Stimulated activated naive CD8-positive, alpha-beta T cell treated with anti-CD3 and anti-CD28 coated beads, Interleukin-15, Interleukin-2, amounts not matched to agents 100 ng/mL and 50 ng/mL, for 24 hours (primary cell): ENCODE measurements around the gene ZNF414.

Experiments
- H3K27ac Mint-ChIP-seq: one replicate; pipeline ENCODE4 v1.8.0; 2021; ENCODE audit warnings: mild to moderate bottlenecking, mixed read lengths
- H3K27me3 Mint-ChIP-seq: one replicate; pipeline ENCODE4 v1.8.0; 2021; ENCODE audit warnings: mixed read lengths
- H3K36me3 Mint-ChIP-seq: one replicate; pipeline ENCODE4 v1.8.0; 2021; ENCODE audit warnings: low read depth, mixed read lengths
- H3K4me1 Mint-ChIP-seq: one replicate; pipeline ENCODE4 v1.8.0; 2021; ENCODE audit warnings: low read depth, mixed read lengths
- H3K4me3 Mint-ChIP-seq: one replicate; pipeline ENCODE4 v1.8.0; 2021; ENCODE audit warnings: mild to moderate bottlenecking, mixed read lengths
- H3K9me3 Mint-ChIP-seq: one replicate; pipeline ENCODE4 v1.8.0; 2021; ENCODE audit warnings: mixed read lengths

ZNF414 gene

DNA sequence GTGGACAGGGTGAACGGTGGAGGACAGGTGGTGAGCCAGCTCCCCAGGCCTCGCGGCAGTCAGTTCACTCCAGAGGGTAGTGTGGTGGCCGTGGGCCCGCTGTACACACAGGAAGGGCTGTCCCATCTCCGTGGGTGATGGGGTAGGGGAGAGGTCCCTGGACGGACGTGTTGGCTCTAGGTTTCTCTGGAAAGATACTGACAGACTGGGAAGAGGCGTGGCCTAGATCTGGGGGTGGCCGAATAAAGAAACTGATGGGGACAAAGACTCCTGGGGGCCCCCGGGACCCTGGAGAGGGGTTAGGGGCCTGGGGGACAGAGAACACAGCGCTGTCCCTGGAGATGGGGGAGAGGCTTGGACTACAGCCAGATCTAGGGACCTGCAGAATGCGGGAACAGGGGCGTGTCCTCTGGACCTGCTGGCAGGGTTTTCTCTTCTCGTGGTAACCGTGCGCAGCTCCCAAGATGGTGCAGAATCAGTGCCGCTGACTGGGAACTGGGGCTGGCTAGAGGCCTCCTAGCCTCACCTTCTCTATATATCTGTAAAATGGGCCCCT, 7.5 kb downstream of the ZNF414 start:
- no peaks in the 10 kb centered on the region for H3K27me3 Mint-ChIP-seq
- H3K9me3 Mint-ChIP-seq = no peaks in the 10 kb centered on the region
- H3K27ac Mint-ChIP-seq = peak overlapping the region; percentile 40
- H3K36me3 Mint-ChIP-seq = no peaks in the 10 kb centered on the region
- H3K4me3 Mint-ChIP-seq = peak overlapping the region; percentile 87
- H3K4me1 Mint-ChIP-seq = peaks cover 24% of the 10 kb centered on the region

DNA sequence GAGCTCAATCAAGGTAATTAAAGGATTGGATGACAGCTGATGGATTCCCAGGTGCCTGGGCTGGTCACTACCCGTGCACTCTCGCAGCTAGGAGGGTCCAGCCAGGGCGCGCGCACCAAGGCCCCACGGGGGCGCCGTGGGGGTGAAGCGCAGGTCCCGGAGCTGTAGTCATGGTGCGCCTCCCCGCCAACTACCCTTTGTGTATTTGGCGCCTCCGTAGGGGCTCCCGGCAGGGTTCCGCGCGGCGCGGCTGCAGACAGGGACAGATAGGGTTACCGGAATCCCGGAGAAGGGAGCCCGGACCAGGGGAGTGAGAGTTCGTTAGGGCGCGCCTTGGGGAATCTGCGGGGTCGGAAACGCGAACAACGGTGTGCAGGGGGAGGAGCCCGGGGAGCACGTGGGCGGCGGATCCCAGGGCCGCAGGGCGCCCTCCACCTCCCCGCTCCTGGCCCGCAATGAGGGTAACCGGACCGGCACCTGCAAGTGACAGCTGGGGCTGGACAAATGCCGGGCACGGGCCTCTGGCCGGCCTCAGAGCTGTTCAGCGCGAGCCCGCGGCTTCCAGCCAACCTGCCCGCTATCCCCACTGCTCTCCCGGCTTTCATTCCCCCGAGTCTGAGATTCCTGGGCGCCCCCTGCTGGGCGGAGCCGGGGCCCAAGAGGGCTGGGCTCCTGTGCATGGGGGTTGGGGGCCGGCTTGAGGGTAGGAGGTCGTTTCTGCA, 8.1 kb downstream of the ZNF414 start:
- H3K9me3 Mint-ChIP-seq = no peaks in the 10 kb centered on the region

DNA sequence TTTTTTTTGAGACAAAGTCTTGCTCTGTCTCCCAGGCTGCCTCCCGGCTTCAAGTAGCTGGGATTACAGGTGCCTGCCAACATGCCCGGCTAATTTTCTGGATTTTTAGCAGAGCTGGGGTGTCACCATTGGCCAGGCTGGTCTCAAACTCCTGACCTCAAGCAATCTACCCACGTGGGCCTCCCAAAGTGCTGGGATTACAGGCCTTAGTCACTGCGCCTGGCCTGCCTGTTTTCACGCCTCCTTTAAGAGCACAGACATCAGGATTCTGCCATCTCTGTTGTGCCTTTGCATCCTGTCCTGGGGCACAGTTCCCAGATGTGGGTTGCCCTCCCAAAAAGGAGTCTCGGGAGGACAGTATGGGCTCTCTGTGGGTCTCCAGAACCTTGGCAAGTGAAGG, 9.0 kb downstream of the ZNF414 start:
- Mint-ChIP-seq H3K9me3 (no peaks in the 10 kb centered on the region), H3K36me3 (no peaks in the 10 kb centered on the region), H3K4me3 (peak overlapping the region; percentile 60), H3K27ac (no peak overlapping the region), H3K27me3 (no peaks in the 10 kb centered on the region), H3K4me1 (peaks cover 24% of the 10 kb centered on the region)

More for the DNA sequence above, 8.1 kb downstream of the ZNF414 start:
- Mint-ChIP-seq H3K27ac (peak overlapping the region; percentile 40), H3K4me3 (peak overlapping the region; percentile 87), H3K36me3 (no peaks in the 10 kb centered on the region), H3K27me3 (no peaks in the 10 kb centered on the region), H3K4me1 (peaks cover 24% of the 10 kb centered on the region)

DNA sequence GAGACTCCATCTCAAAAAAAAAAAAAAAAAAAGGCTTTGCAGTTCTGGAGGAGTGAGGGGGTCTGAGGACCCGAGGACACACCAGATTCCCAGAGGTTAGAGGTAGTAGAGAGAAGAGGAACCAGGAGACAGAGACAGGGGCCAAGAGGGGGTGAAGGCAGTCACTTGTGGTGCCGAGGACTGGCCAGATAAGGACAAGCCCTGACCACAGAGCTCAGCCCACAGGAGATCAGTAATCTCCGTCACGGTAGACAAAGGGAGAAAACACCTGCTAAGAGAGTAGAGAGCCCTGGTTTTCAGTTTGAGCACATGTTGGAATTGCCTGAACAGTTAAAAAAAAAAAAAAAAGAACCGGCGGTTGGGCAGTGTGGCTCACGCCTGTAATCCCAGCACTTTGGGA, 9.8 kb downstream of the ZNF414 start:
- Mint-ChIP-seq H3K4me3 (no peak overlapping the region), H3K27me3 (no peaks in the 10 kb centered on the region), H3K27ac (no peak overlapping the region), H3K36me3 (no peaks in the 10 kb centered on the region), H3K9me3 (no peaks in the 10 kb centered on the region), H3K4me1 (peaks cover 24% of the 10 kb centered on the region)

DNA sequence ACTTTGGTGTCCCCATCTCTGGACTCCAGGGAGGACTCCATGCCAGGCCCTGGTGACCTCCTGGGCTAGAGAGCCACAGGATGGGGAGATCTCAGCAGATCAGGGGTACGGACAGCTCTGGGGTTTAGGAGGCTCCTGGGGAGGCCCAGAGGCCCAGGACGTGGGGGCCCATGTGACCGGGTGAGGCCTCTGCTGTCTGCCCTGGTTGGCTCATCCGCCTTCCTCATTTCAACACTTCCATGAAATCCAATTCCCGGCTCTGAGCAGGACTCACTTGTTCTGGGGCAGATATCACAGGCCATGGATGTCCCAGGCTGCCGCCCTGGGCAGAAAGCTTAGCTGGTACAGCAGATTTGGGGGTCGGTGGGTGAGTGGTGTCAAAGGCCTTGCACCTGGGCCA, 10.5 kb downstream of the ZNF414 start:
- Mint-ChIP-seq H3K27ac (no peak overlapping the region), H3K4me1 (peaks cover 24% of the 10 kb centered on the region), H3K36me3 (no peaks in the 10 kb centered on the region), H3K27me3 (no peaks in the 10 kb centered on the region), H3K4me3 (no peak overlapping the region), H3K9me3 (no peaks in the 10 kb centered on the region)

DNA sequence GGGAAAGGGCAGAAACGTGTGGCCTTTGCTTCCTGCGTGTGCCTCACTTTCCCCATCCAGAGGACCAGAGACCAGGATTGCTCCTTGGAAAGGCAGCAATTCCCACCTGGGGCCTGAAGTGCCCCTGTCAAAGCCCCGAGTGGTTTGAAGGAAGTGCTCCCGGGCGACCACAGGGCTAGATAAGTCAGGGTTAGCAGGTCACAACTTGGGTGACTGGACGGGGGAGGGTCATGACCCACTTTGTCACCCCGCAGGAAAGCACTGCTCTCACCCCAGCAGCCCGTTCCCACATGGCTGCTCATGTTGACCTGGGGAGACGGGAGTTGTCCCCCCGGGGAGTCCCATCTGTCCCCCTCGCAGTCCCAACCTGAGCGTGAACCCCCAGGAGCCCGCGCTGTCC, 12.0 kb downstream of the ZNF414 start:
- no peak overlapping the region for H3K27ac Mint-ChIP-seq
- no peak overlapping the region for H3K4me3 Mint-ChIP-seq
- H3K9me3 Mint-ChIP-seq = no peaks in the 10 kb centered on the region
- no peaks in the 10 kb centered on the region for H3K36me3 Mint-ChIP-seq
- H3K4me1 Mint-ChIP-seq = peaks cover 24% of the 10 kb centered on the region
- no peaks in the 10 kb centered on the region for H3K27me3 Mint-ChIP-seq

DNA sequence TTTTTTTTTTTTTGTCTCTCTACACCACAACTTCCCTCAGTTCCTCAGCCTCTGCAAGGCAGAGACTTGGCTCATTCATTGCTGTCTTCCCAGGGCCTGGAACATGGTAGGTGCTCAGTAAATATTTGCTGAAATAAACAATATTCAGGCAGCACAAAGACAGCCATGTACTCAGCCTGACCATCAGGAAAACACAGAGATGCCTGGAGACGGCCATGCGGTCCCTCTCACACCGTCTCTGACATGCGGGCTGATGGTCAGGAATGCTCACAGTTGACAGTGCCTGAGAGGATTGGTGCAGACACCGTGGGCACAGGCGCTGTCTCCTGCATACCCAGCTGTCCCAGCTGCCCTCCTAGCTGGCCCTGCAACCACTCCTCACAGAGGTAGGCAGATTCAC, 12.5 kb downstream of the ZNF414 start:
- peaks cover 24% of the 10 kb centered on the region for H3K4me1 Mint-ChIP-seq
- no peaks in the 10 kb centered on the region for H3K27me3 Mint-ChIP-seq
- no peaks in the 10 kb centered on the region for H3K9me3 Mint-ChIP-seq
- no peak overlapping the region for H3K27ac Mint-ChIP-seq
- H3K36me3 Mint-ChIP-seq = no peaks in the 10 kb centered on the region
- no peak overlapping the region for H3K4me3 Mint-ChIP-seq

DNA sequence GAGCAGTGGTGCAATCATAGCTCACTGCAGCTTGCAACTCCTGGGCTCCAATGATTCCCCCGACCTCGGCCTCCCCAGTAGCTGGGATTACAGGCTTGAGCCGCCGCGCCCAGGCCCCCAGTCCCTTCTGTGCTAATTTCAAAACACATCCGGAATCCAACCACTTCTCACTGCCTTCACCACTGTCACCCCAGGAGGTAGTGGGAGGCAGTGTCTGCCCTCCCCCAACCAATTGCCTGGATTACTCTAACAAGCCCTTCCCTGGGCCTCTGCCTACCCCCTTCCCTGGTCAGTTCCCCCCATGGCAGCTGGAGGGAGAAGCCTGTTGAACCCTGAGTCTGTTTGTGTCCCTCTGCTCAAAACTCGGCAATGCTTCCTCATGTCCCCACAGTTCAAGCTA, 13.8 kb downstream of the ZNF414 start:
- no peak overlapping the region for H3K4me3 Mint-ChIP-seq
- peaks cover 20% of the 10 kb centered on the region for H3K4me1 Mint-ChIP-seq
- no peaks in the 10 kb centered on the region for H3K9me3 Mint-ChIP-seq

DNA sequence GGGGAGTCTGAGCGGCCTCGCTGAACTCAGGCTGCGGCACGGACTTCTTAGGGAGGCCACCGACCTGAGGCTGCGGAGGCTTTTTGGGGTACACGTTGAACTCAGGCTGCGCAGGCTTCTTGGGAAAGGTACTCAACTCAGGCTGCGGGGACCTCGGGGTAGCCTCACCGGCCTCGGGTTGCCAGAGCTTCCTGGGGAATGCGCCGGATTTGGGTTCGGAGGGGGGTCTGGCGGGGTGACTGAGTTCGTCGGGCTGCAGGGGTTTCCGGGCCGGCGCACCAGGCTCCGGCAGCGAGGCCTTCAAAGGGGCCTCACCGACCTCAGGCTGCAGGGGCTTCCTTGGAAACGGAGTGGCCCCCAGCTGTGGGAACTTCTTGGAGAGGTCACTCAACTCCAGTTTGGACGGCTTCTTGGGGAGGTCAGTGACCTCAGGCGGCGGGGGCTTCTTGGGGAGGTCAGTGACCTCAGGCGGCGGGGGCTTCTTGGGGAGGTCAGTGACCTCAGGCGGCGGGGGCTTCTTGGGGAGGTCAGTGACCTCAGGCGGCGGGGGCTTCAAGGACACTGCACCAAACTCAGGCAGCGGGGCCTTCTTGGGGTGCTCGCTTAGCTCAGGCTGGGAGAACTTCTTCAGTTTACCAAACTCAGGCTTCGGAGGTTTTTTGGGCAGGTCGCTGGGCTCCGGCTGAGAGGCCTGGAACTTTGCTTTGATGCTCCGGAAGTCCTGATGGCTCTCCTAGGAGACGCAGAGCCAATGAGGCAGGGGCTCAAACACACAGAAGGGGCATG, 14.7 kb downstream of the ZNF414 start:
- Mint-ChIP-seq H3K36me3 (no peaks in the 10 kb centered on the region), H3K4me3 (no peak overlapping the region), H3K27ac (no peak overlapping the region), H3K9me3 (no peaks in the 10 kb centered on the region), H3K27me3 (no peaks in the 10 kb centered on the region), H3K4me1 (peaks cover 21% of the 10 kb centered on the region)

More for the DNA sequence above, 13.8 kb downstream of the ZNF414 start:
- H3K27me3 Mint-ChIP-seq = no peaks in the 10 kb centered on the region
- no peak overlapping the region for H3K27ac Mint-ChIP-seq
- no peaks in the 10 kb centered on the region for H3K36me3 Mint-ChIP-seq

DNA sequence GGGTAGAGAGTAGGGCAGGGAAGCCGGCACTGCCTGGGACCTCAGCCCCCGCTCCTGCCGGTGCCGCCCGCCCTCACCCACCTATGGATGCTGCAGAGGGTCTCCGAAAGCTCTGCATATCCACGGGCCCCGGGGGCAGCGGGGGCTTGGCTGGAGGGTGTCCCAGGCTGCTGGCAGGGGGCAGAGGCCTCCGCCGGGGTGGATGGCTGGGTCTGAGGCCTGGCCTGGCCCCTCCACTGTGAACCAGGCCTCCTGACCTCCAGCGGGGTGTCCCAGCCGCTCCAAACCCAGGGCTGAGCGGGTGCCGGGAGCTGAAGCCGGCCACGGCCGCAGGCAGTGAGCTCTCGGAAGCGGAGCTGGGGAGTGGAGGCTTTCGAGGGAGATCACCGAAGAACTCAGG, 15.7 kb downstream of the ZNF414 start:
- Mint-ChIP-seq H3K27me3 (no peaks in the 10 kb centered on the region), H3K36me3 (no peaks in the 10 kb centered on the region), H3K9me3 (no peaks in the 10 kb centered on the region), H3K4me3 (no peak overlapping the region), H3K4me1 (peaks cover 21% of the 10 kb centered on the region), H3K27ac (no peak overlapping the region)

DNA sequence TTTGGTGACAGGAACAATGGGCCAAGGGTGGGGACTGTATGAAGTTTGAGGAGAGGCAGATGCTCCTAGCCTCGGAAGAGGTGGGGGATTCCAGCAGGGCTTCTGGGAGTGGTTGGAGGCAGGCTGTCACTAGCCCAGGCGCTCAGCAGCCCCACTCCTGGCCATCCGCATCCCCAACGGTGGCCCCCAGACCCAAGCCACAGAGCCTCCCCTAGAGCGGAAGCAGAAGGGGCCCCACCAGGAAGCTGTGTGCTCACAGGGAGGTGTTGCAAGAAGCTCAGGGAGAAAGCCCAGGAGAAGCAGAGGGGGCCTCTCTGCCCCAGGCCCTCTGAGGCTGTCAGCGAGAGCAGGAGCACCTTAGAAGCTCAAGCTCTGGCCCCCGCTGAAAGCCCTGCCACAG, 19.8 kb downstream of the ZNF414 start:
- no peaks in the 10 kb centered on the region for H3K9me3 Mint-ChIP-seq
- no peaks in the 10 kb centered on the region for H3K27me3 Mint-ChIP-seq
- no peaks in the 10 kb centered on the region for H3K36me3 Mint-ChIP-seq
- peaks cover 16% of the 10 kb centered on the region for H3K4me1 Mint-ChIP-seq
- no peak overlapping the region for H3K27ac Mint-ChIP-seq
- H3K4me3 Mint-ChIP-seq = no peak overlapping the region

DNA sequence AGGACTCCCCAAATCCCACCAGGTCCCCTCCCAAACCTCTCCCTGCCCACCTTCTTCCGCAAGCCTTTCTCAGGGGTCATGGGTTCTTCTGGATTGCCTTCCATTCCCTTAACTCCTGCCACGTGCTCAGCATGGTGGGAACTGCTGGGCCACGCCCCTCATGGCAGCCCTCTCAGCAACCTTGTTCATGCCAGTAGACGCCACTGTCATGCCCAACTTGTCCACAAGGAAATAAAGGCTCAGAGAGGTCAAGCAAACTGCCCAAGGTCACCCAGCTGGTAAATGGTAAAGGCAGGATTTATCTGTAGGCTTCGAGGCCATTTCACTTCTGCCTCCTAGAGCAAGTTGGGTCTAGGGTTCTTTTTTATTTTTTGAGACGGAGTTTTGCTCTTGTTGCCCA, 22.4 kb downstream of the ZNF414 start:
- peaks cover 25% of the 10 kb centered on the region for H3K36me3 Mint-ChIP-seq
- no peak overlapping the region for H3K27ac Mint-ChIP-seq
- no peaks in the 10 kb centered on the region for H3K27me3 Mint-ChIP-seq

DNA sequence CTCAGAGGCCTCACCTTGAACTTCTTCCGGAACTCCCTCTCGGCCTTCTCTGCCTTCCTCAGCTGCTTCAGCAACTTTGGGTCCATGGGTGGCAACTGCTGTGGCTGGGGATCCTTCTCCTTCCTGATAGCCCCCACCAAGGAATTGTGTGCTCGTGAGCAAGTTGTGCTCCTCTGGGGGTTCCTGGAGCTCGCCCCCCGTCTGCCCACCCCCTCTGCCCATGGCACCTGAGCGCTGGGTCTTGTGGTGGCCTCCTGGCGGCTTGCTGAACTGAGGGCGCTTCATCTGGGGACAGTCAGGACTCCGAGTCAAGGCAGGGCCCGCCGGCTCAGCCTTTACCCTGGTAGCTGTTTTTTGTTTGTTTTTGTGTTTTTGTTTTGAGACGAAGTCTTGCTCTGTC, 23.1 kb downstream of the ZNF414 start:
- Mint-ChIP-seq H3K27me3 (no peaks in the 10 kb centered on the region), H3K4me3 (no peak overlapping the region), H3K27ac (no peak overlapping the region), H3K36me3 (peaks cover 31% of the 10 kb centered on the region), H3K9me3 (no peaks in the 10 kb centered on the region), H3K4me1 (peaks cover 44% of the 10 kb centered on the region)

More for the DNA sequence above, 22.4 kb downstream of the ZNF414 start:
- Mint-ChIP-seq H3K4me1 (peaks cover 38% of the 10 kb centered on the region), H3K4me3 (no peak overlapping the region), H3K9me3 (no peaks in the 10 kb centered on the region)

DNA sequence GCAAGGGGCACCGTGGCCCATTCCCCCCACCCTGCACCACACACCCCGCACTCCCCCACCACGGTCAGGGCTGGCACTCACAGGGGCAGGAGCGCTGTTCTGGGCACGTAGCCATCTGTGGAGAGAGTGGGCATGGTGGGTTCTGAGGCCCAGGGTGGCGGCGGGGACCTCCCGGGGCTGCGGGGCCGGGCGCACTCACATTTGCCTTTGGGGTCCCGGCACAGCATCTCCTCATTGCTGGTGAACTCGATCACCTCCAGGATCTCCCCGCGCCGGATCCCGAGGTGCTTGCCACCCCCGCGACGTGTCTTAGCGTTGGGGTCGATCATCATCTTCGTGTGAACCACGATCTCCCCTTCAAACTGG, 23.6 kb downstream of the ZNF414 start:
- Mint-ChIP-seq H3K4me3 (no peak overlapping the region), H3K4me1 (peaks cover 42% of the 10 kb centered on the region), H3K27me3 (no peaks in the 10 kb centered on the region), H3K9me3 (no peaks in the 10 kb centered on the region), H3K36me3 (peaks cover 34% of the 10 kb centered on the region), H3K27ac (no peak overlapping the region)

DNA sequence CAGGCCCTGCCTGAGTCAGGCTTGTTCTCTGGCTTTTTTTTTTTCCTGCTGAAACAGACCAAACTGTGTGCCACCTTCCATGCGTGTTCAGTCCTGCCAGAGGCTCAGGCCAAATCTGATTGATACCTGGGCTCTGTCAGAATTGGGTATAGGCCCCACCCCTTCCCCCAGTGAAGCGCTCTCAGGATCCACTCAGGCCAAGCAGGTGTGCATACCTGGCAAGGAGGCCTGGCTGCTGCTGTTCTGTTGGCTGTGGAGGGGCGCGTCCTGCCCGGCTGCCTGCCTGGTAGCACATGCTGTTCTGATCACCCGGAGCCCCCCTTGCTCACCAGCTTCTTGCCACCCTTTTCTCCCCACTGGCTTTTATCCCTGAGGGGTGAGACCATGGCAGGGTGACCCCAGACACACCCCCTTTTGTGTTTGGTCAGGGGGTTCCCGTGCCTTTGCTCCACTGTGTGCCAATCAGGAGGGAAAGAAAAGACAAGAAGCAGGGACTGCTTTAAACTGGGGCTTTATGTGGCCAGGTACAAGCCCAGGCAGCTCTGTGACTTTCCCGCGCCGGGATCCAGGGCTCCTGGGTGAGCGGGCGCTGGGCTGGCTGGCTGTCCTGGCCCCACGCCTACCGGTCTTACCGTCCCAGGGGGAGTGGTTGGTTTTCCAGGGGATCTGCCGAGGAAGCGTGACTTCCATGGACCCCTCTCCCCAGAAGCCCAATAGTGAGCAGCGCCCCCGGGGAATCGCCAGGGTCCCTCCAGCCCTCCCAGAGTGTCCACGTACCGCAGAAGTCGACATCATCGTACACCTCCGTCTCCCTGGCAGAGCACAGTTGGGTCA, 24.2 kb downstream of the ZNF414 start:
- Mint-ChIP-seq H3K36me3 (peaks cover 40% of the 10 kb centered on the region), H3K27me3 (no peaks in the 10 kb centered on the region), H3K4me1 (peaks cover 44% of the 10 kb centered on the region), H3K4me3 (no peak overlapping the region), H3K27ac (no peak overlapping the region), H3K9me3 (no peaks in the 10 kb centered on the region)
